ENCODE results near the gene CMPK2.
A peak's percentile ranks its signal among the peaks of the same experiment; 100 is the strongest.
"Not testable (repeated sequence)": the region's sequence is repeated elsewhere in the genome, so short reads cannot be mapped to it uniquely, and the experiment has no call there.

Gene CMPK2

GRCh38 chr2:6879011-6879410 lies 13.3 kb upstream of the CMPK2 start:
- DNase-seq, result no peak

- DNase-seq, result no peak
Observed at GRCh38 chr2:6878549-6878948, 12.8 kb upstream of the CMPK2 start.

GRCh38 chr2:6877402-6878304 lies 11.9 kb upstream of the CMPK2 start, which contains the start of gene RSAD2:
Gene RSAD2 (plus strand): TSS chr2:6877777. CDS start chr2:6877801, 24 bp downstream.
- peak; percentile 57 for DNase-seq

DNA sequence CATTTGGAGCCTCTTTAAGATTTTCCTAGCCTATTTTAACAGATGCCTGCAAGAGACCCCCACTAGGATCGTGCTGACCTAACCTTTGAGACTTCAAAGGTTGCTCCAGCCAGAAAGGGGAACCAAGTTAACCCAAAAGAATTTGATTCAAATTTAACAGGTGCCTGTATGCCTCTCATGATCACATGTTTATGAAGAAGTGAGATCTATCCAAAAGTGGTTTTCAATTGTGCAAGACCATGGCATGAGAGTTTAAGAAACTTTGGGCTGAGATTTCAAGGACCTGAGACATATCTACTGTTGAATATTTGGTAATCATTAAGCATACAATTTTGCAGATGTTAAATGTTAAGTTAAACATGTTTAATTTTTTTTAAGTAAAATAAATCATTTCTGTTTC lies 10.6 kb upstream of the CMPK2 start:
- no peak for DNase-seq

- no peak for DNase-seq
Observed at GRCh38 chr2:6874032-6874431, 8.3 kb upstream of the CMPK2 start.

DNA sequence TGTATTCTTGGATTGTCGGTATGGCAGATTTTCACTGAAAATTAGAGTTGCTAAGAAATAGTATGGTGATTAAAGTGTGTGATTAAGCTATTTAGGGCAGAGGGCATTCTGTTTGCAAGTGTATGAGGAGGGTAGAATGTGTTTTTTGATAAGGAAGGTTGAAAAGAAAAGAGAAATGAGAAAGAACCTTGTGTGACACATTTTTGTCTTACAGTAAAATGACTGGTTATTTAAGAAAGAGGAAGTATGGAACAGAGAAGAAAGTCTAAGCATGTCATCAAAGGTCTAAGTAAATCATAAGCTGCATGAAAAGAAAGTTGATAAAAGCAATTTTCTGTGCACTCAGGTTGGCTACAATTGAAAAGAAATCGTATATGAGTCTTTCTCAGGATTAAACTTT lies 6.7 kb upstream of the CMPK2 start:
- DNase-seq, result no peak

GRCh38 chr2:6866982-6867381 lies 1.3 kb upstream of the CMPK2 start:
- no peak for DNase-seq

- DNase-seq, result peak; percentile 77
Observed at GRCh38 chr2:6866275-6866671, 566 bp upstream of the CMPK2 start.

DNA sequence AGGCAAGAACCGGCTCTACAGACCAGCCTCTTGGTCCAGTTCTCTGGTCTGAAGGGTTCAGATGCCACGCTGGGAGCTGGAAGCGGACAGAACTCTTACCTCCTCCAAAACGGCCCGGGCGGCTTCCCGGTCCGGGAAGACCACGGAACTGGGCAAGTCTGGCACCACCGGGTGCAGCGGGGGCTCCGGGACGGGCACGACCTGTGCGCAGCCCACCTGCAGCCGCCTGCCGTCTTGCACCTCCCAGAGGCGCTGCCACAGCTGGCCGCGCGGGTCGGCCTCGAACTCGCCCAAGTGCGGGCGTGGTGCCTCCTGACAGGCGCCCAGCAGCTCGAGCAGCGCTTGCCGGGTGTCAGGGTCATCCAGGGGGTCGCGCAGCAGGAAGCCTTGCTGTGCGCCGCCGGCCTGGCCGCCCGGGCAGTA lies 773 bp downstream of the CMPK2 start:
- DNase-seq, result no peak

- no peak for DNase-seq
Observed at GRCh38 chr2:6864231-6864754, 1.4 kb downstream of the CMPK2 start.

DNA sequence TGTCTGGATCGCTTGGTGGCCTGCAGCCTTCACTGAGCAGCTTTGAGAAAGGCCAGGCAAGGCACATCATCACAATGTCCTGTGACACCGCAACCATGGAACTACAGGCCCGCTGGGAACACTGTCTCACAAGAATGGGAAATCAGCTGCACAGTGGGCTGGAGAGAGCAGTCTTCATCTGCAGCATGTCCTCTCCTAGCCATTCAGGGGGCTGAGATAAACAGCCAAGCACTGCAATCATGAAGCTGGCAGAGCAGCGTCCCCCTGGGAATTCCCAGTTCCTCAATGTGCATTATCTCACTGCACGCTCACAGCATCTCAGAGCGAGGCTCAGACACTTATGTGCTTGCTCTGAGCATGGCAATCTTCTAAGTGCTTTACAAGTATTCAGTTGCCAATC lies 1.9 kb downstream of the CMPK2 start:
- no peak for DNase-seq

- DNase-seq, result no peak
Observed at GRCh38 chr2:6860296-6860695, 5.4 kb downstream of the CMPK2 start.

GRCh38 chr2:6858466-6859027 lies 7.2 kb downstream of the CMPK2 start:
- not testable (repeated sequence) for DNase-seq

DNA sequence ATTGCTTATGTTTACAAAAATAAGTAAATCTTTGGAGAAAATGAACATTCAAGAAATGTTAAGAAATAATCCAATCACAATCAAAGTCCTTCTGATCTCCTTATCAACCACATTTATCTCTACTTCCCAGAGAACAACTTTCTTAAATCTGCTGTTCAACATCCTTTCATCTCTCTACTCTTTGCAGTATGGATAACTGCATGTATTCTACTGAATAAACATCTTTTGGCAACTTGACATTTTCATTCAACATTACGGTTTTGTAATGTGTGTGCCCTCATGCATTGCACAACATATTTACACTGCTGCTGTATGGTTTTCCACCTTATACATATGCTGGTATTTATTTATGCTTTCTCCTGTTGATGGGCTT lies 9.2 kb downstream of the CMPK2 start:
- DNase-seq, result no peak

- no peak for DNase-seq
Observed at GRCh38 chr2:6855860-6856547, 9.7 kb downstream of the CMPK2 start.

DNA sequence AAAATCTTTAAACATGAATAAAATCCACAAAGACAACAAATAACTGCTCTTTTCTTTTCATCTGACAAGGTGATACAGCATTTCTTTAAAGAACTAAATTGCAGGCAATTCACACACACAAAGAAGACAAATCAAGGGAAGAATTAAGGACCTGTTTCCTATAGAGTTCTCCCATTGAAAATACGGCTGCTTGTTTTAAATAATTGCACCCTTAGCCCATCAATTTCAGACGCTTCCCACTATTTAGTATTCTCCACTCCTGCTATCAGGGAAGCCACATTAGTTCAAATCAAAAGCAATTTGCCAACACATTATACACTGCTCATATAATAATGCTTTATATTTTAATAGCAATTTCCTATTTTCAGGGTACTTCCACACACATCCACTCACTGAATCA lies 11.3 kb downstream of the CMPK2 start:
- peak; percentile 62 for DNase-seq

DNA sequence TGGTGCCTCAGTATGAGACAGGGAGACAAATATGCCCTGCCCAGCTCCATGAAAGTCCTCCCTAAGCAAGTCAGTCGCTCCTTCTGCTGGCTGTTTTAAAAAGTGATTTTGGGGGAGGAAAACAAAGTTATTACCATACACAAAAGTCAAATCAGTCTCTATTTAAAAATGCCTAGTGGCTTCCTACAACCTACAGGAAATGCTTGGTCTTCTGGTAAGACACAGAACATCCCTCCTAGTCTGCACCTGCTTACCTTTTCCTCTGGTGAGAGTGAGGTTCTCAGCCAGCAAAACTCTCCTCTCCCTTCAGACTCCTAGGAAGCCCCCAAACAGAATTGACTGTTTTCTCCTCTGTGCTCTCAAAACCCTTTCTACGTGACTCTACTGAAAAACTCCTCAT lies 13.5 kb downstream of the CMPK2 start:
- DNase-seq, result no peak

DNA sequence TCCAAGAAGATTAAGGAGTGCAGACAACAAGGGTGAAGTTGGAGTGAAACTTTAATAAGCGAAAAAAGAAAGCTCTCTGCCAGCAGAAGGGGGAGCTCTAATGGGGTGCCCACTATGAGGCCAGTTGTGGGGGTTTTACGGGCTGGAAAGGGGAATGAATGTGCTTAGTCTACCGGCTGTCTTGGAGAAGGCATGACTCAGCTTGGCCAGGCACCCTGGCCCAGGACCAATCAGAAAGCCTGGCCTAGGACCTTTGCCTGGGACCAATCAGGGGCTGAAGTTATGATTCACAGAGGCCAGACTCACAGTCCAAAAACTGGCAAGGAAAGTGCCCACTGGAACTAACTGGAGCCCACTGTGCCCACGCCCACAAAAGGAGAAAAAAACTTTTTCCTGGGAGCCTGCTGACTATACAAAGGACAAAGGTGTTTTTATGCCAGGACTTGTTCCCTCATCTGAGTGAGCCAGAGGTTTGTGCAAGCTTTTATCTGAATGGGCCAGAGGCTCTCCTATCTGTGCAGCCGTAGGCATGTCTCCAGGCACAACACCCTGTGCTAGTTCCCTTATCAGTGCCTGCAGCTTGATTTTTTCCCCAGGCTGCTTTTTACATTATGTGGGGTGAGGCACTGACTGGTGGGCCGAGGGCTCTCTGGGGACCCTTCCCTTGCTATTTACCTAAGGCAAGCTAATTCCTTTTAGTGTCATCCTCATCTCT lies 18.6 kb downstream of the CMPK2 start:
- no peak for DNase-seq

GRCh38 chr2:6846540-6846939 lies 19.2 kb downstream of the CMPK2 start:
- DNase-seq, result no peak

DNA sequence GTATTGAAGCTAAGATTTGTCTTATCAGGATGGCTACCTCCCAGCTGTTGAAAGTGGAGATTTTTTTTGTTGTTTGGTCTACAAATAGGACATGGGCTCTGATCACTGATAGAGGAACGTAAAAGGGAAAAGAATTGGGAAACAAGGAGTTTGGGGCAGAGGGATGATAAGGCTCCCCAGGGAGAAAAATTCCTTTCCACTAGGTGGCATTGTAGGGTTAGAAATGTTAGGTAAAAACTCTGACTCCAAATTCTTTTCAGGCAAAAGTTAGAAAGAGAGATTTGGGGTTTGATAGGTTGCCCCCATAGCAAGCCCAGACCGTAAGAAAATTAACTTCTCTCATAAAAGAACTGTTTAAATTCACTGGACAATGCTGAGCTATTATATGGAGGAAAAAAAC lies 19.8 kb downstream of the CMPK2 start:
- DNase-seq, result no peak

- DNase-seq, result no peak
Observed at GRCh38 chr2:6845312-6845711, 20.4 kb downstream of the CMPK2 start.

DNA sequence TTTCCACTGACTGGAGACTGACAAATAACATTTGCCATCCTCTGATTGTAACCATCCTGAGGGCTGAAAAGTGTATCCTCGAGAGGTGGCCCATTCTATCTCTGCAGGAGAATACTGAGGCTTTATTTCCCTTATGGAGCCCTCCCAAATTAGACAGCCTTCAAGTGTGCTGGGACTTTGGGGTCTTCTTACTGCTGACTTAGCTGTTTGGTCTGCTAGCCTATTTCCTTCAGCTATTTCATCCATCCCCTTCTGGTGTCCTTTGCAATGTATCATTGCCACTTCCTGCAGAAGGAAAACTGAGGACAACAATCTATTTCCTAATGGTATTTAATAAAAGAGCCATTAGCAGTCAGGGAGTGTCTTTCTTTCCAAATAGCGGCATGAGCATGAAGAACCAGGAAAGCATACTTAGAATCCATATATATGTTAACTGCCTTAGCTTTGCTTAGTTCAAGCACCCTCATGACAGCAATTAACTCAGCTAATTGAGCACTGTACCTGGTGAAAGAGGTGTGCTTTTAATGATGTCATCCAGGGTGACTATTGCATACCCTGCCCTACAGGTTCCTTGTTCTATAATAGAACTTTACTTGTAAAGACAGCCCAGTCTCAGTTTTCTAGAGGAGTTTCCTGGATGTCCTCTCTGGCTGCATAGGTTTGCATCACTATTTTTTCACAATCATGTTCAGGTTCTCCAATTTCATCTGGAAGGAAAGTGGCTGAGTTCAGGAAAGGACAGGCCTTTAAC lies 24.0 kb downstream of the CMPK2 start:
- no peak for DNase-seq

Data from NCI-H146 (cell line).